Kidney epithelial cell (primary cell): Measurements from ENCODE around the gene LHX4. TPM values are rescaled to one million over a fixed set of nuclear protein-coding genes. Genes with fewer than 3 reads are reported as not detected.
A peak's percentile ranks its signal among the peaks of the same experiment; 100 is the strongest.

Experiments
- DNase-seq: peaks from one replicate; pipeline ENCODE4 v3.0.0-alpha.2; 2010; ENCODE audit warnings: low read depth
- H3K27me3 ChIP-seq: 2 replicates; pipeline ENCODE4 v1.6.0; 2011; ENCODE audit warnings: low read length; ENCODE audit not compliant: control insufficient read depth, insufficient read depth
- H3K36me3 ChIP-seq: 2 replicates; pipeline ENCODE4 v1.5.1; 2011; ENCODE audit warnings: low read length; ENCODE audit not compliant: control insufficient read depth, insufficient read depth
- H3K4me3 ChIP-seq: 2 replicates; pipeline ENCODE4 v1.5.1; 2011; ENCODE audit warnings: low read depth, mild to moderate bottlenecking, control low read depth, low read length
- CTCF ChIP-seq: IDR thresholded peaks from 2 replicates; pipeline ENCODE4 v1.5.1; 2011; ENCODE audit warnings: mild to moderate bottlenecking, moderate library complexity, low read length, control low read depth, inconsistent platforms; ENCODE audit not compliant: insufficient read depth, poor library complexity, severe bottlenecking
- total RNA-seq: library from RNA; depleted of rRNA; stranded (reverse); fragments of >200 nt; gene quantifications from 2 replicates; pipeline ENCODE4 v1.2.3, GENCODE V29; 2015

The LHX4 gene
- total RNA-seq, 1 donor from 2014 or later, result not detected

- no peak for DNase-seq
- no peak for TF ChIP-seq CTCF
Observed at GRCh38 chr1:180230791-180231505, 884 bp downstream of the LHX4 start.

GRCh38 chr1:180231506-180231921, 1.4 kb downstream of the LHX4 start:
- DNase-seq, result no peak
- TF ChIP-seq CTCF, result peak; percentile 13
- no peaks in the 10 kb centered on the region for H3K36me3 ChIP-seq
- peak overlapping the region; percentile 19 for H3K4me3 ChIP-seq
- peaks cover 83% of the 10 kb centered on the region for H3K27me3 ChIP-seq

More at GRCh38 chr1:180230791-180231505, 884 bp downstream of the LHX4 start:
- H3K27me3 ChIP-seq, result peaks cover 81% of the 10 kb centered on the region
- peak overlapping the region; percentile 35 for H3K4me3 ChIP-seq
- H3K36me3 ChIP-seq, result no peaks in the 10 kb centered on the region

- no peaks in the 10 kb centered on the region for H3K36me3 ChIP-seq
- no peak overlapping the region for H3K4me3 ChIP-seq
- no peak for DNase-seq
- peaks cover 83% of the 10 kb centered on the region for H3K27me3 ChIP-seq
- TF ChIP-seq CTCF, result no peak
Observed at GRCh38 chr1:180231936-180232335, 1.9 kb downstream of the LHX4 start.

GRCh38 chr1:180232521-180233043, 2.5 kb downstream of the LHX4 start:
- no peak for DNase-seq
- peaks cover 89% of the 10 kb centered on the region for H3K27me3 ChIP-seq
- no peak overlapping the region for H3K4me3 ChIP-seq
- TF ChIP-seq CTCF, result no peak
- no peaks in the 10 kb centered on the region for H3K36me3 ChIP-seq

GRCh38 chr1:180233191-180234011, 3.3 kb downstream of the LHX4 start:
- Histone ChIP-seq H3K4me3 (no peak overlapping the region), H3K27me3 (peaks cover 91% of the 10 kb centered on the region), H3K36me3 (no peaks in the 10 kb centered on the region)
- no peak for TF ChIP-seq CTCF
- no peak for DNase-seq
